ENCODE data around the gene INPP5A.
"Not testable (repeated sequence)": the region's sequence is repeated elsewhere in the genome, so short reads cannot be mapped to it uniquely, and the experiment has no call there.

The INPP5A gene

GRCh38 chr10:132597654-132598053 lies 60.1 kb downstream of the INPP5A start:
- CTCF ChIA-PET = no interaction called here

GRCh38 chr10:132599023-132599618 lies 61.5 kb downstream of the INPP5A start:
- DNase-seq (ENCODE audit: extremely low spot score); POLR2A ChIA-PET: not testable (repeated sequence)
- CTCF ChIA-PET = interaction anchor here (1.2 kb wide), 1 partner anchor 11 kb away, joined by 3 read pairs; no protein-coding TSS in a partner anchor

More at GRCh38 chr10:132597654-132598053, 60.1 kb downstream of the INPP5A start:
- POLR2A ChIA-PET = no interaction called here
- TF ChIP-seq CTCF (IDR thresholded peaks at IDR 0.05; ENCODE audit: control extremely low read depth, extremely low read depth, low read depth, missing control alignments) = no peak
- no peak for DNase-seq (ENCODE audit: extremely low spot score)

- ChIA-PET POLR2A (no interaction called here), CTCF (interaction anchor here (1.2 kb wide), 1 partner anchor 11 kb away, joined by 3 read pairs; no protein-coding TSS in a partner anchor)
- no peak for DNase-seq (ENCODE audit: extremely low spot score)
- TF ChIP-seq CTCF (IDR thresholded peaks at IDR 0.05; ENCODE audit: control extremely low read depth, extremely low read depth, low read depth, missing control alignments) = no peak
Measured at GRCh38 chr10:132599732-132600131, 62.1 kb downstream of the INPP5A start.

GRCh38 chr10:132600416-132600815 lies 62.8 kb downstream of the INPP5A start:
- no peak for TF ChIP-seq CTCF (IDR thresholded peaks at IDR 0.05; ENCODE audit: control extremely low read depth, extremely low read depth, low read depth, missing control alignments)
- no peak for DNase-seq (ENCODE audit: extremely low spot score)
- CTCF ChIA-PET = no interaction called here
- POLR2A ChIA-PET = no interaction called here

GRCh38 chr10:132601567-132601966 lies 64.0 kb downstream of the INPP5A start:
- CTCF ChIA-PET = no interaction called here

GRCh38 chr10:132602614-132603013 lies 65.0 kb downstream of the INPP5A start:
- POLR2A ChIA-PET = no interaction called here
- CTCF ChIA-PET = no interaction called here
- no peak for TF ChIP-seq CTCF (IDR thresholded peaks at IDR 0.05; ENCODE audit: control extremely low read depth, extremely low read depth, low read depth, missing control alignments)
- no peak for DNase-seq (ENCODE audit: extremely low spot score)

More at GRCh38 chr10:132601567-132601966, 64.0 kb downstream of the INPP5A start:
- POLR2A ChIA-PET = no interaction called here
- DNase-seq (ENCODE audit: extremely low spot score) = no peak
- no peak for TF ChIP-seq CTCF (IDR thresholded peaks at IDR 0.05; ENCODE audit: control extremely low read depth, extremely low read depth, low read depth, missing control alignments)

- ChIA-PET CTCF (no interaction called here), POLR2A (no interaction called here)
- TF ChIP-seq CTCF (IDR thresholded peaks at IDR 0.05; ENCODE audit: control extremely low read depth, extremely low read depth, low read depth, missing control alignments) = no peak
- no peak for DNase-seq (ENCODE audit: extremely low spot score)
Measured at GRCh38 chr10:132603851-132604533, 66.4 kb downstream of the INPP5A start.

All from GM10248 (cell line).